ENCODE measurements around the gene CD244. TPM values are rescaled to one million over a fixed set of nuclear protein-coding genes. Genes with fewer than 3 reads are reported as not detected.

CD244 gene
- total and polyA plus RNA-seq, 8 donors = 0.43 to 3.7 (median 0.82) TPM

DNA sequence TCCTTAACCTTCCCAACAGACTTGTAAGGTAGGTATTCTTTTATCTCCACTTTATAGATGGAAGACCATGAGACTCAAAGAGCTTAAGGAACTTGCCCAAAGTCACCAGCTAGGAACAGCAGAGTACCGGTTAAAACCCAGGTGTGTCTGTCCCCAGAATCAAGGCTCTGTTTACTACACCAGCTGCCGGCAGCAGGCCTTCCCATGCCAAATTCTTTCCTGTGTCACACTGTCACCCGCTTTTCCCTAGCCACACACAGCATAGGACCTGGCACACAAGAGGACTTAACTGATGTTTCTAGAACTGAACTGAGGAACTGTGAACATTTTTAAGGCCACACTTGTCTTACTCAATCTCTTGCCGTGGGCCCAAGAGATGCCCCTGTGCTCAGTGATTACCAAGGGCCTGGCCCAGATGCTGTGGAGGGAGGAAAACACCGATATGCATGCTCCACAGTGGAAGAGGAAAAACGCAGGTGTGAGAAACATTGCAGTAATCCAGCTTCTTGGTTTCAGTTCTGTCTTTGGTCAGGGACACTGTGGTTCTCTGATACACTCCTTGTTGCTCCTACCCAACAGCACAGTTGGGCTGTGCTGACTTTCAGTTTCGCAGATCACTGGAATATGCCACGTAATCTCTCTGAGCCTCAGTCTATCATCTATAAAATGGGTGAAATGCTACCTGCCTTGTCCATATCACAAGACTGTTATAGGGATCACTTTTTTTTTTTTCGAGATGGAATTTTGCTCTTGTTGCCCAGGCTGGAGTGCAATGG, 80.6 kb downstream of the CD244 start:
- peaks cover 0 to 11% of the 10 kb centered on the region in 2 donors for H3K4me1 ChIP-seq
- H3K27ac ChIP-seq = peak overlapping the region; percentile 53 to 65
- TF ChIP-seq, protein P1, sequence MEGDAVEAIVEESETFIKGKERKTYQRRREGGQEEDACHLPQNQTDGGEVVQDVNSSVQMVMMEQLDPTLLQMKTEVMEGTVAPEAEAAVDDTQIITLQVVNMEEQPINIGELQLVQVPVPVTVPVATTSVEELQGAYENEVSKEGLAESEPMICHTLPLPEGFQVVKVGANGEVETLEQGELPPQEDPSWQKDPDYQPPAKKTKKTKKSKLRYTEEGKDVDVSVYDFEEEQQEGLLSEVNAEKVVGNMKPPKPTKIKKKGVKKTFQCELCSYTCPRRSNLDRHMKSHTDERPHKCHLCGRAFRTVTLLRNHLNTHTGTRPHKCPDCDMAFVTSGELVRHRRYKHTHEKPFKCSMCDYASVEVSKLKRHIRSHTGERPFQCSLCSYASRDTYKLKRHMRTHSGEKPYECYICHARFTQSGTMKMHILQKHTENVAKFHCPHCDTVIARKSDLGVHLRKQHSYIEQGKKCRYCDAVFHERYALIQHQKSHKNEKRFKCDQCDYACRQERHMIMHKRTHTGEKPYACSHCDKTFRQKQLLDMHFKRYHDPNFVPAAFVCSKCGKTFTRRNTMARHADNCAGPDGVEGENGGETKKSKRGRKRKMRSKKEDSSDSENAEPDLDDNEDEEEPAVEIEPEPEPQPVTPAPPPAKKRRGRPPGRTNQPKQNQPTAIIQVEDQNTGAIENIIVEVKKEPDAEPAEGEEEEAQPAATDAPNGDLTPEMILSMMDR (IDR thresholded peaks at IDR 0.05) = no peak
- H3K36me3 ChIP-seq = no peaks in the 10 kb centered on the region
- peak; percentile 21 for ATAC-seq
- no peaks in the 10 kb centered on the region for H3K9me3 ChIP-seq
- H3K27me3 ChIP-seq = no peaks in the 10 kb centered on the region
- no peak overlapping the region for H3K4me3 ChIP-seq
- DNase-seq = no peak
- intact Hi-C loops (cut with DNase I) = no loop called here

DNA sequence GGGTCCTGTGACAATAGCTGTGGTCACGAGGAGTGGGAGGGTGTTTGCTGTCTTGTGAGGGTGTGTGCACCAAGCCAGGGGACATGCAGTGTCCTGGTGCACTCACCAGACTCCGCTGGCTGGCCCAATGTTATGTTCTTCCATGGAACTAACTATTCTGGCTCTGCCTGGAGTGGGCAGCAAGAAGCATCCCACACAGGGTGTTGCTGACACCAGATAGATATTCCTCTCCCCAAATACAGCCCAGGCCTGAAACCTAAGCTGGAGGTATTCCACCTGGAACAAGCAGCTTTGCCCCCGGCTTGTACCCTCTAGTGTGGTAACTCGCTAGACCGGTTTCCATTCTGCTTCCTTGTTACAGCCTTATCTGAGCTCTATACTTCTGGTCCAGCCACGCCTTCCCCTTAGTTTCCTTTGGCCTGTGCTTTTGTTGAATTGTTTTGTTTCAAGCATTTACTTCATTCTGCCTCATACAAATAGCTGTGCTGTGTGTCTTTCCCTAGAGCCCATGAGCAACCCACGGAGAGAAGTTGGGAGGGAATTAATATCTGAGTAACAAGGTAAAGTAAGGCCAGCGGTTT, 81.4 kb downstream of the CD244 start:
- peaks cover 0 to 11% of the 10 kb centered on the region in 2 donors for H3K4me1 ChIP-seq
- intact Hi-C loops (cut with DNase I) = no loop called here
- TF ChIP-seq, protein P1 (IDR thresholded peaks at IDR 0.05) = no peak
- H3K4me3 ChIP-seq = no peak overlapping the region
- no peaks in the 10 kb centered on the region for H3K36me3 ChIP-seq
- peak in 3 of 4 donors; percentile 47 to 86 (median 53) for DNase-seq
- H3K9me3 ChIP-seq = no peaks in the 10 kb centered on the region
- peak overlapping the region; percentile 55 to 65 for H3K27ac ChIP-seq
- H3K27me3 ChIP-seq = no peaks in the 10 kb centered on the region
- ATAC-seq = peak; percentile 88

DNA sequence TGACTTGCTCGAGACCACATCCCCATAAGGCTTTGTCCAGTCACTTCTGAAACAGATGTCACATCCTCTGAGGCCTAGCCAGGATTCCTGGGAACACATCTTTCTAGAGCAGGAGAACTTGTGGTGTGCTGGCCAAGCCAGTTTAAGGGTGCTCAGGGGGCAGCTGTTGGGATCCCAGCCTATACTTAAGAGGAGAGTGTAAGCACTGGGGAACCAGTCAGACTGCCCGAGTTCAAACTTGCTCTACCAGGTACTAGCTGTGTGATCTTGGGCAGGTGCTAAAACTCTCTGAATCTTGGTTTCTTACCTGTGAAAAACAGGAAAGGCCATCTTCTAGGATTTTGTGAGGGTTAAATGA, 82.3 kb downstream of the CD244 start:
- intact Hi-C loops (cut with DNase I) = no loop called here
- H3K9me3 ChIP-seq = no peaks in the 10 kb centered on the region
- peak in 1 of 4 donors; percentile 28 for DNase-seq
- TF ChIP-seq, protein P1 (IDR thresholded peaks at IDR 0.05) = no peak
- no peak overlapping the region for H3K4me3 ChIP-seq
- H3K4me1 ChIP-seq = peaks cover 0 to 11% of the 10 kb centered on the region in 2 donors
- no peaks in the 10 kb centered on the region for H3K36me3 ChIP-seq
- no peak overlapping the region for H3K27ac ChIP-seq
- ATAC-seq = peak; percentile 35
- H3K27me3 ChIP-seq = no peaks in the 10 kb centered on the region

Other genes starting within 250 kb of the CD244 start
- 1 to 10 TPM in 1 of 2 donors, under 1 TPM in 1; 0.76 to 2.5 TPM for gene SLAMF1, start 215.8 kb downstream of the CD244 start, total RNA-seq
- gene SLAMF1, start 215.8 kb downstream of the CD244 start, polyA plus RNA-seq (ENCODE audit: insufficient read length in 6 of 6) = under 1 TPM in 5 of 6 donors, not detected in 1; 0.09 to 0.27 (median 0.13) TPM
- gene CD48, start 151.1 kb downstream of the CD244 start, total RNA-seq = 10 to 100 TPM in 1 of 2 donors, 1 to 10 TPM in 1; 9.9 to 35.5 TPM
- gene CD48, start 151.1 kb downstream of the CD244 start, polyA plus RNA-seq (ENCODE audit: insufficient read length in 6 of 6) = 10 to 100 TPM in 1 of 6 donors, 1 to 10 TPM in 5; 5.8 to 10.3 (median 6.9) TPM
- 10 to 100 TPM; 16.9 to 33.8 TPM for gene SLAMF7, start 123.6 kb downstream of the CD244 start, total RNA-seq
- gene SLAMF7, start 123.6 kb downstream of the CD244 start, polyA plus RNA-seq (ENCODE audit: insufficient read length in 6 of 6) = 1 to 10 TPM in 3 of 6 donors, under 1 TPM in 3; 0.77 to 1.7 (median 1.00) TPM
- 1 to 10 TPM in 1 of 2 donors, under 1 TPM in 1; 0.82 to 2.5 TPM for gene LY9, start 66.7 kb downstream of the CD244 start, total RNA-seq
- under 1 TPM; 0.29 to 0.84 (median 0.43) TPM for gene LY9, start 66.7 kb downstream of the CD244 start, polyA plus RNA-seq (ENCODE audit: insufficient read length in 6 of 6)
- 1 to 10 TPM in 1 of 2 donors, under 1 TPM in 1; 0.73 to 3.3 TPM for gene ITLN1, start 22.3 kb upstream of the CD244 start, total RNA-seq
- gene ITLN1, start 22.3 kb upstream of the CD244 start, polyA plus RNA-seq (ENCODE audit: insufficient read length in 6 of 6) = 1 to 10 TPM in 1 of 6 donors, under 1 TPM in 5; 0.27 to 1.9 (median 0.68) TPM
- gene ITLN2, start 91.9 kb upstream of the CD244 start, total RNA-seq = 1 to 10 TPM; 1.5 to 1.8 TPM
- gene ITLN2, start 91.9 kb upstream of the CD244 start, polyA plus RNA-seq (ENCODE audit: insufficient read length in 6 of 6) = under 1 TPM in 2 of 6 donors, not detected in 4; 0.17 to 0.18 TPM
- 100 to 1,000 TPM; 142 to 164 TPM for gene F11R, start 158.3 kb upstream of the CD244 start, total RNA-seq
- 100 to 1,000 TPM in 2 of 6 donors, 10 to 100 TPM in 4; 76.9 to 107 (median 94.6) TPM for gene F11R, start 158.3 kb upstream of the CD244 start, polyA plus RNA-seq (ENCODE audit: insufficient read length in 6 of 6)
- 10 to 100 TPM; 35.1 to 73.5 TPM for gene TSTD1, start 176.1 kb upstream of the CD244 start, total RNA-seq
- 10 to 100 TPM; 38.9 to 49.9 (median 45.7) TPM for gene TSTD1, start 176.1 kb upstream of the CD244 start, polyA plus RNA-seq (ENCODE audit: insufficient read length in 6 of 6)
- gene USF1, start 183.1 kb upstream of the CD244 start, total RNA-seq = 10 to 100 TPM; 56.1 to 72.4 TPM
- 10 to 100 TPM; 61.1 to 75.4 (median 66.5) TPM for gene USF1, start 183.1 kb upstream of the CD244 start, polyA plus RNA-seq (ENCODE audit: insufficient read length in 6 of 6)
- gene ARHGAP30, start 207.0 kb upstream of the CD244 start, total RNA-seq = 10 to 100 TPM; 18.8 to 57.7 TPM
- 1 to 10 TPM; 3.0 to 4.5 (median 4.0) TPM for gene ARHGAP30, start 207.0 kb upstream of the CD244 start, polyA plus RNA-seq (ENCODE audit: insufficient read length in 6 of 6)
- gene NECTIN4, start 226.7 kb upstream of the CD244 start, total RNA-seq = 1 to 10 TPM; 5.6 to 9.6 TPM
- 10 to 100 TPM in 3 of 6 donors, 1 to 10 TPM in 3; 7.9 to 11.2 (median 9.5) TPM for gene NECTIN4, start 226.7 kb upstream of the CD244 start, polyA plus RNA-seq (ENCODE audit: insufficient read length in 6 of 6)
- gene KLHDC9, start 235.5 kb upstream of the CD244 start, total RNA-seq = 10 to 100 TPM in 1 of 2 donors, 1 to 10 TPM in 1; 4.5 to 10.3 TPM
- gene KLHDC9, start 235.5 kb upstream of the CD244 start, polyA plus RNA-seq (ENCODE audit: insufficient read length in 6 of 6) = 1 to 10 TPM; 4.3 to 7.7 (median 5.1) TPM

All from left lung (tissue), 10 donors.